Measurements from ENCODE around the gene NRDC.

GRCh38 chr1:51799372-51799771 lies 79.2 kb downstream of the NRDC start:
- TF ChIP-seq CTCF (IDR thresholded peaks at IDR 0.05): no peak
- TF ChIP-seq POLR2A (IDR thresholded peaks at IDR 0.05): no peak

Measured in suprapubic skin (tissue), 3 donors.